GM10847 (cell line): ENCODE measurements around the gene SNAI3.

Experiments used
- POLR2A ChIP-seq: IDR thresholded peaks from 2 replicates; pipeline ENCODE4 v1.6.1; 2011; ENCODE audit not compliant: insufficient read length; ENCODE audit errors: extremely low read depth

The SNAI3 gene

DNA sequence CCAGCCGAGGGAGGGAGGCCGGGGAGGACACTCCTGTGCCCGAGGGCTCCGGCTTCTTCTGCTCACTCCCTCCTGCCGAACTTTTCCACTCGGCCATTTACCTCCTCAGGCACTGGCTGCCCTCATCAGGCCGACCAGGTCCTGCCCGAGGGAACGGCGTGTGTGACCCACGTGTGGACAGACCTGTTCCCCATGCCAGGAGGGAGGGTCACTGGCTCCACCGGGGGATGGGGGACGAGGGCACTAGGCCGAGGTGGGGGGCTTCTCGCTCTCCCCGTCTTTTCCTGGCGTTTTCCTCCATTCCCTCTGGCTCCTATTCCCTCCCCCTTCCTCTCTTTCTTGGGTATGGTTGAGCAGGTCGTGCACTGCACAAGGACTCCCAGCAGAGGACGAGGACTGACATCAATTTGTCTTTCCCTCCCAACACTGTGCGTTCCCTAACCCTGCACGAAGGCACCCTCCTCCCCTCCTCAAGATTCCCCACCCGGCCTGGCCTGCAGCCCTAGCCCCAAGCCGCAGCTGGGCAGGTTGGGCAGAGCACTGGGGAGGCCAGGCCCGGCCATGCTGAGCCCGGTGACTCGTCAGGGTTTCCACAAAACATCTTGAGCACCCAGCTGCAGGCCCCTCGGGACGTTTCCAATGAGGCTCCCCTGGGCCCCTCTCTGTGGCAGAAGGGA, 51.2 kb downstream of the SNAI3 start:
- TF ChIP-seq POLR2A = no peak

DNA sequence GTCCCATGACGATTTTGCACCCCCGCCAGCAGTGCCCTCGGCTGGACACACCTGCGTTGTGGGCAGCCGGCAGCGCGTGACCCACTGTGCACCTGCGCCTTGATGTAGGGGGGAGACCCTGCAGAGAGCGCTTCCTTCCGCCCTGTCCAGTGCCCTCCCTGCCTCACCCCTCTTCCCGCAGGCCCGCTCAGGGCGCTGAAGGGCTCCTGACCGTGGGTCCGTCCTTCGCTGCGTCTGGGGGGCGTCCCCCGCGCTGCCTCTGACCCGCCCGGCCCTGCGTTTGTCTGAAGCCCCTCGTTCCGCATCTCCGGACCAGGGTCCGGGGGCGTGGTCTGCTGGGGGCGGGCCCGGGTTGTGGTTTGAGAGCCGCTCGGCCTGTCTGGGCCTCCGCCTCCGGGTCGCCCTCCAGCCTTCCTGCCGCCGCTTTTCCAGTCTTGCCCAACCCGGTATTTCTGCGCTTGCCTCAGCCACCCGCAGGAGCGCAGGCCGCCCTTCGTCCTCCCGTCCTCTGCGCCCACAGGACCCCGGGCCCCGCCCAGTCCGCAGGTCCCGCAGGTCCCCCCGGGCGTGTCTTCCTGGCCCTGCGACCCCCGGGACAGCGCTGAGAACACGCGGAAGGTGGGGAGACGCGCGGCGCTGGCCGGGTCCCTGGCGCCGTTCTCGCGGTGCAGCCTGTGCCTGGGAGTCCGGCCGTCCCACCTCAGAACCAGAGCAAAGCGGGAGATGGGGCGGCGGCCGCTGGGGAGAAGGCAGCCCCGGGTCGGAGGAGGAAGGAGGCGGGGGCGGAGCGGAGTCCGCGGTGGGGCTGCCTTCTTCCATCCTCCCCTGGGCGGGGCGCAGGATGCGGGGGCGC, 51.9 kb downstream of the SNAI3 start:
- TF ChIP-seq POLR2A = no peak

DNA sequence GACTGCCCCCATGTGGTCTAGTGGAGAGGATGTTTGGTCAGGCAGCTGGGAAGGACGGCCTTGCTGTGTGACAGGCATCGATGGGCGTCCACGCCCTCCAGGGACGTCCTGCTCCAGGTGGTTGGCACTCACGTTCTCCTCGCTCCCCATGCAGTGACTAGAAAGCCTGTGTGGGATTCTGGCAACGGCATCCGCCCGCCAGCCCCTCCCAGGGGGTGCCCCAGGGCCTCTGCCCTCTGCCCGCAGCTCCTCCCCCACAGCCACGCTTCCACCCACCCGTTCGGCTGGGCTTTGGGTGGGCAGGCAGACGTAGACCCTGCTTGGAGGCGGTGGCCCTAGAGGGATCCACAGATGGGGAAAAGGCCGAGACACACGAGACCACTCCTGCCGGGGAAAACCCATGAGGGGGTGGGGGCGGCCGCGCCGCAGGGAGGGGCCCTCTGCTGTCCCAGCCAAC, 52.6 kb downstream of the SNAI3 start:
- no peak for TF ChIP-seq POLR2A

DNA sequence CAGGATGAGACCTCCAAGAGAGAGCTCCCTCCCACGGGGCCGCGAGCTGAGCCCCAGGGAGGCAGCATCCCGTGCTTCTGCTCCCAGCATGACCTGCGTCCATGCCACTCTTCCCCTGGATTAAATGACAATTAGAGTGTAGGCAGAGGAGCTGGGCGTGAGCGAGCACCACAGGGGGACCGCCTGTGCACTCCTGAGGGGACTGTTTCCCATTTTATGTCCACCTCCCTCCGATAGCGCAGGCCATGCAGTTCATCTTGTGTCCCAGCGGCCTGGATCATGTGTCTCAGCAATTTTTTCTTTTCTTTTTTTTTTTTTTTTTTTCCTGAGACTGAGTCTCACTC, 53.7 kb downstream of the SNAI3 start:
- TF ChIP-seq POLR2A = no peak

DNA sequence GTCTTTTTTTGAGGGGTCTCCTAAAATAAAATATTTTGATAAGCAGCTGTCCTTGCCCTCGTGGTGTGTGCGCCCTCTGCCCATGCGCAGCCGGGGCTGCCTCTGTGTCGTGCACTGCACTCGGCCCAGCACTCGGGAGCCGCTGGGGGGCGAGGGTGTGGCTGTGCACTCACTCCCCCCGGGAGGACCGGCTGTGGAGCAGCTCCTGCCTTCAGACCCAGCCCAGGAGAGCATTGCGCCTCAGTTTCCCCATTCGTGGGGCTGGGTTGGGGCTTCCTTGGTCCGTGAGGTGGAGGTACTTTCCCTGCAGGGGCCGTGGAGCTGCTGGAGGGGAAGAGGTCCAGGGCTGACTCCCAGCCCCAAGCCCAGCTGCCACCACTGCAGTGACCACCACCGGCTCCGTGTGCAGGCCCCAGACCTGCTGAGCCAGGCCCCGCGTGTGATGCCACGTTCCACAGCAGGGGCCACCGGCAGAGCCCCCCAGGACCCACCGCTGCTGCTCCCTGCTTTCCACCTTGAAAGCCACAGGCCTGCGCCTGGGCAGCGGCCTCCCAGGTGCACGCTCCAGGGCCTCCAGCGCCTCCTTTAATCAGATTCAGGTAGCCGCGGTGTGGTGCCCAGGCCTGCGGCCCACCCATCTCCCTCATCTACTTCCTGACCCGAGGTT, 54.3 kb downstream of the SNAI3 start:
- no peak for TF ChIP-seq POLR2A

DNA sequence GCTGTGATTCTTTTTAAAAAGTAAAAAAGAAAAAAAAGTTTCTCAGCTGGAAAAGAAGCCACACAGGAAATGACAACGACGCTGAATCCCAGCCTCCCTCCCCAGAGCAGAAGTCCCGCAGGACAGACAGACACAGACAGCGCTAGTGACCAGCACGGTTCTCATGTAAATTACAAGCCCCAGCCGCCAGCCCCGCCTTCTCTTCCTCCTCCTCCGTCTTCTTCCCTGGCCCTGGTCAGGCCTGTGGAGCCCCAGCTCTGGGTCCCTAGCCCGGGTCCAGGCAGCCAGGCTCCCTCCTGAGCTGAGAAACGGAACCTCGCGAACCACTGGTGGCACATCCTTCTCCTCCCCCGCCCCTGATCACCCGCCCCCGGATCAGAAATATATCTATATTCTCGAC, 54.9 kb downstream of the SNAI3 start:
- TF ChIP-seq POLR2A = no peak

DNA sequence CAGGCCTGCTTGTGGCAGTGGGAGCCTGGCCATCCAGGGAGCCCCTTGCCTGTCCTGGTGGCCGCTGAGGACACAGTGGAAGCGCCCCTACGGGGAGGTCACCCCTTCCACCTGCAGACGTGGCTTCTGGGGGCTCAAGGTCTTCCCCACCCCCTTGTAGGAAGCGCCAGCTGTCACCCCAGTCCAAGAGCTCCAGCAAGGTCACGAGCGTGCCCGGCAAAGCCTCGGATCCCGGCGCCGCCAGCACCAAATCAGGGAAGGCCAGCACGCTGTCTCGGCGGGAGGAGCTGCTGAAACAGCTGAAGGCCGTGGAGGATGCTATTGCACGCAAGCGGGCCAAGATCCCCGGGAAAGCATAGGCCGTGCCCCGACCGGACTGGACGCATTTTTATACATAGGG, 55.4 kb downstream of the SNAI3 start:
- no peak for TF ChIP-seq POLR2A

DNA sequence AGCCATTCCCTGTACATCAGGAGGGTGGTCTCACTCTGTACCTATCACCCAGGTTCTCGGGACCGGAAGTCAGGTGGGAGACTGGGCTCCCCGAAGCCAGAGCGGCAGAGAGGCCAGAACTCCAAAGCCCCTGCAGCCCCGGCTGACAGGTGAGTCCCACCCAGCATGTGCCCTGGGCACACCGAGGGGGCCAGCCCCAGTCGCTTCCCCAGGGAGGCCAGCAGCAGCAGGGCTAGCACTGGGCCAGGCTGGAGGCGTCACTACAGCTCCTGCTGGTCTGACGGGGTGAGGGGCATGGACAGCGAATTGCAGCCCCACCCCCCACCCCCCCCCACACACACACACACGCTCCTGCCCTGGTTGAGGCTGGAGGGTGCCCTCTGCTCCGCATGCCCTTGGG, 55.9 kb downstream of the SNAI3 start:
- no peak for TF ChIP-seq POLR2A

DNA sequence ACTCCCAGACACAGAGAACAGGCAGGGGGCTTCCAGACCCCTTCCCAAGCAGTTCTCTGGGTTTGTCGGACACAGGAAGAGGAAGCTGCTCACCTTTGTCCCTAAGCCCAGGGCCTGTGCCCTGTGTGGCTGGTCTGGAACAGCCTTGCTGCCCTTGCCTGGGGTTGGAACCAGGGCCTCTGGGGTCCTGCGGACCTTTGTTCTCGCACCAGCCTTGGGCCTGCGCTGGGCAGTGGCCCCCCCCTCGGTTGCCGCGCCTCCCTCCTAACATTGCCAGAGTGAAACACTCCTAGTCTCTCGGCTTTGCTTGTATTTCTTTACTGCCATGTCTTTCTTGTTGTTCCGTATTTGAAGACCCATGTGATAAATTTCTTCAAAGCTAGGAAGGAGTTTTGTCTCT, 56.5 kb downstream of the SNAI3 start:
- no peak for TF ChIP-seq POLR2A

DNA sequence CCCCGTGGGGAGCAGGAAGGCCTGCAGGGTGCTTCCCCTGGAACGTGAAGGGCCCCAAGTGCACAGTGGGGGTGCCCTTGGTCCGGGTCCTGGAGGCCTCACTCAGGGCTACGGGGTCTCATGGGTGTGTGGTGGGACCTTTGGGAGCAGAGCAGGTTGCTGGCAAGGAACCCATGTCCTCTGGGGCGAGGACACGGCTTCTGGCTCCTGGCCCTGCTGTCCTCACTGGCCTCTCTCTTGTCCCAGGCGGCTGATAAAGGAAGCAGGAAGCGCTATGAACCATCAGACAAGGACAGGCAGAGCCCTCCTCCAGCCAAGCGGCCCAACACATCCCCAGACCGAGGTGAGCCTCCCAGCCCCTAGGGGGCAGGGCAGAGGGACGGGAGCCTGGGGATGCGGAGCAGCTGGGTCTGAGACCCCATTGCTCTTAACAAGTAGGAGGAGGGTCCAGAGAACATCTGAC, 57.8 kb downstream of the SNAI3 start:
- TF ChIP-seq POLR2A = no peak
